Skeletal muscle cell (primary cell): Measurements from ENCODE around the gene B3GLCT.
A peak's percentile ranks its signal among the peaks of the same experiment; 100 is the strongest.

Source experiments
- DNase-seq: peaks from one replicate; pipeline ENCODE4 v3.0.0-alpha.2; 2010; ENCODE audit warnings: low read depth
- H3K4me3 ChIP-seq: 2 replicates; pipeline ENCODE4 v1.5.1; 2011; ENCODE audit warnings: low read depth, mild to moderate bottlenecking, control low read depth, low read length, moderate library complexity

B3GLCT gene

GRCh38 chr13:31179754-31180153 is 20.0 kb upstream of the B3GLCT start:
- H3K4me3 ChIP-seq = no peak overlapping the region
- DNase-seq = no peak

- H3K4me3 ChIP-seq = no peak overlapping the region
- DNase-seq = no peak
Measured at GRCh38 chr13:31182987-31183386, 16.8 kb upstream of the B3GLCT start.

GRCh38 chr13:31184451-31184850 is 15.3 kb upstream of the B3GLCT start:
- DNase-seq = no peak

GRCh38 chr13:31184981-31185645 is 14.7 kb upstream of the B3GLCT start:
- H3K4me3 ChIP-seq = no peak overlapping the region
- DNase-seq = no peak

More at GRCh38 chr13:31184451-31184850, 15.3 kb upstream of the B3GLCT start:
- no peak overlapping the region for H3K4me3 ChIP-seq

- no peak overlapping the region for H3K4me3 ChIP-seq
- no peak for DNase-seq
Measured at GRCh38 chr13:31191748-31192147, 8.0 kb upstream of the B3GLCT start.

- no peak overlapping the region for H3K4me3 ChIP-seq
- no peak for DNase-seq
Measured at GRCh38 chr13:31192306-31192705, 7.5 kb upstream of the B3GLCT start.

- no peak for DNase-seq
- H3K4me3 ChIP-seq = no peak overlapping the region
Measured at GRCh38 chr13:31195616-31196015, 4.2 kb upstream of the B3GLCT start.

- no peak overlapping the region for H3K4me3 ChIP-seq
- no peak for DNase-seq
Measured at GRCh38 chr13:31196992-31197391, 2.8 kb upstream of the B3GLCT start.

GRCh38 chr13:31198519-31198918 is 1.3 kb upstream of the B3GLCT start:
- no peak overlapping the region for H3K4me3 ChIP-seq
- no peak for DNase-seq

GRCh38 chr13:31199527-31199848 is 287 bp upstream of the B3GLCT start:
- H3K4me3 ChIP-seq = peak overlapping the region; percentile 68
- no peak for DNase-seq

- peak overlapping the region; percentile 68 for H3K4me3 ChIP-seq
Measured at GRCh38 chr13:31200637-31200971, 829 bp downstream of the B3GLCT start.

GRCh38 chr13:31201341-31202031 is 1.7 kb downstream of the B3GLCT start:
- peak; percentile 53 for DNase-seq
- peak overlapping the region; percentile 68 for H3K4me3 ChIP-seq

More at GRCh38 chr13:31200637-31200971, 829 bp downstream of the B3GLCT start:
- DNase-seq = no peak

- no peak for DNase-seq
- no peak overlapping the region for H3K4me3 ChIP-seq
Measured at GRCh38 chr13:31204592-31204991, 4.8 kb downstream of the B3GLCT start.

GRCh38 chr13:31207661-31208552 is 8.1 kb downstream of the B3GLCT start:
- no peak overlapping the region for H3K4me3 ChIP-seq
- peak; percentile 50 for DNase-seq

- DNase-seq = no peak
- H3K4me3 ChIP-seq = no peak overlapping the region
Measured at GRCh38 chr13:31208559-31209122, 8.9 kb downstream of the B3GLCT start.

GRCh38 chr13:31209172-31209840 is 9.5 kb downstream of the B3GLCT start:
- peak; percentile 50 for DNase-seq
- no peak overlapping the region for H3K4me3 ChIP-seq

GRCh38 chr13:31209841-31210210 is 10.1 kb downstream of the B3GLCT start:
- no peak overlapping the region for H3K4me3 ChIP-seq
- no peak for DNase-seq

- no peak overlapping the region for H3K4me3 ChIP-seq
- no peak for DNase-seq
Measured at GRCh38 chr13:31213651-31214289, 14.0 kb downstream of the B3GLCT start.

GRCh38 chr13:31214435-31214834 is 14.7 kb downstream of the B3GLCT start:
- no peak overlapping the region for H3K4me3 ChIP-seq

More at GRCh38 chr13:31214435-31214834, 14.7 kb downstream of the B3GLCT start:
- DNase-seq = no peak
